Epidermal melanocyte (primary cell): ENCODE results near the gene IFT52.

Source experiments
- DNase-seq: peaks from one replicate; pipeline ENCODE4 v3.0.0; 2011; ENCODE audit warnings: low spot score; ENCODE audit not compliant: insufficient read length

Gene IFT52

DNA sequence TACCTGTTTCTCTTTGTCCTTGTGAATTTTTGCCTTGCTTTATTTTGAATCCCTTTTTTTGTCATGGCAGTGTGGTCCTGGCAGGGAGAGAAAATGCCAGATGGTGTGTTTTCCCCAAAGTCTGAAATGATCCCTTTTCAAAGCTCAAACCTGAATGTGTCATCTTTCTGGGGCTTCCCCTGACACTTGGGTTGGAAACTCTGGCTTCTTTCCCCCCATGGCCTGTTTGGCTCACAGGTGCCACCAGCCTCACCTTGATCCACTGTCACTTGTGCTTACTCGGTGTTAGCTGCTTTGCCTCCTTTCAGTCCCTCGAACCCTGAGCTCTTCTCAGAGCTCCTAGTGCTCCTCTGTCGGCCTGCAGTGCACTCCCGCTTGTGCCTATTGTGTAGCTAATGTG, 98.4 kb downstream of the IFT52 start:
- DNase-seq = no peak

DNA sequence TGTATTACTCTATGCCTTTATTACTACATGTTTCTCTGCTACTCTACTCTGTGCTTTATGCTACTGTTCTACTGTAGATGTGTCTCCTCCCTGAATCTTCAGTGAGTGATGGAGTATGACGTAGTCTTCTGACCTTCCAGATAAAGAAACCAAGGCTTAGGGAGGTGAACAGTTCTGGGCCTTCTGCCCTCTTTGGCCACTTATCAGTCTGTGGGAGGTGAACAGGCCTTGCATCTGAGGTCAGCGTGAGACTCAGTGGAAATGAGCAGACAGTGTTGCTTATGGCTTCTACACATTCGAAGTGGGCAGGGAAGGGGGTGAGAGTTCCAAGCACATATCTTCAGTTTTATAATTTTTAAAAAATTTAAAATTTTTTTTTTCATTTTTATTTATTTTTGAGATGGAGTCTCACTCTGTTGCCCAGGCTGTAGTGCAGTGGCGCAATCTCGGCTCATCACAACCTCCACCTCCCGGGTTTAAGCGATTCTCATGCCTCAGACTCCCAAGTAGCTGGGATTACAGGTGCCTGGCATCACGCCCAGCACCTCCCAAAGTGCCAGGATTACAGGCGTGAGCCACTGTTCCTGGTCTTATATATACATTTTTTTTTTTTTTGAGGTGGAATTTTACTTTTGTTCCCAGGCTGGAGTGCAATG, 100.3 kb downstream of the IFT52 start:
- no peak for DNase-seq

DNA sequence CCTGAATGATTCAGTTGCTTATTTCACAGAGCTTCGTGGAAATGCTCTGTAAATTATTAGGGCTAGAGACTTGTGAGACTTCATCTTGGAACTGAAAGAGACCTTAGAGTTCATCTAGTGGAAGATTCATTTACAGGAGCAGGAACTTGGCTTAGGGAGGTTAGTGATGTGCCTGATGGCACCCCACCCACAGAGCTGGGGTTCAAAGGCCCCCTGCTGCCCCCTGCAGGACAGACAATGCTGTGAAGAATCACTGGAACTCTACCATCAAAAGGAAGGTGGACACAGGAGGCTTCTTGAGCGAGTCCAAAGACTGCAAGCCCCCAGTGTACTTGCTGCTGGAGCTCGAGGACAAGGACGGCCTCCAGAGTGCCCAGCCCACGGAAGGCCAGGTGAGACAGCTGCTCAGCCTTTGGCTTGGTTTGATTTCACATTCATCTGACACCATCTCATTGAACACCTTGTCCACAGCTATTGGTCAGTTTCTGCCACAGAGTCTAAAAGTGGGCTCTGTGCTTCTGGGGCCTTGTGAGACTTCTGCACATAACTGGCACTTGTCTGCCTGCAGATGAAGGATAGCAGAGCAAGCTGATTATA, 101.3 kb downstream of the IFT52 start:
- no peak for DNase-seq

DNA sequence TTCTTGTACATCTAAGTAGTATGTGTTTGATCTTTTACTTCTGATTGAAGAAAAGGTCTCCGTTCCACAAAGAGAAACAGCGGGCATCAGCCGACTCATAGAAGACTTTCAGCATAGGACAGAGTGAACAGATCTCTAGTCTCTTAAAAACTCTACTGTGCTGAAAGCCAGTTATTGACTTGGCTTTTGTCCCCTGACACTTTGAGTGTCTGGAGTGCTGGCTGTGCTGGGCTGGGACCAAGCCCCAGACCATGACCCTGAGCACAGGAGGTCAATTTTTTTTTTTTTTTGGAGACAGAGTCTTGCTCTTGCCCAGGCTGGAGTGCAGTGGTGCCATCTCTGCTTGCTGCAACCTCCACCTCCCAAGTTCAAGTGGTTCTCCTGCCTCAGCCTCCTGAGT, 104.0 kb downstream of the IFT52 start:
- no peak for DNase-seq

DNA sequence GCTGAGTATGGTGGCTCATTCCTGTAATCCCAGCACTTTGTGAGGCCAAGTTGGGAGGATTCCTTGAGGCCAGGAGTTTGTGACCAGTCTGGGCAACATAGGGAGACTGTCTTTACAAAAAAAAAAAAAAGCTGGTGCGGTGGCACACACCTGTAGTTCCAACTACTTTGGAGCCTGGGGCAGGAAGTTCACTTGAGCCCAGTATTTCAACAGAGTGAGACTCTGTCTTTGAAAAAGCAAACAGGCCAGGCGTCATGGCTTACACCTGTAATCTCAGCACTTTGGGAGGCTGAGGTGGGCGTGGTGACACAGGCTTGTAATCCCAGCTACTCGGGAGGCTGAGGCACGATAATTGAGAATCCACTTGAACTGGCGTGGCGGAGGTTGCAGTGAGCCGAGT, 104.8 kb downstream of the IFT52 start:
- DNase-seq = no peak
